Renal pelvis (tissue), 4 donors: ENCODE data around the gene IFFO2. TPM values are rescaled to one million over a fixed set of nuclear protein-coding genes. Genes with fewer than 3 reads are reported as not detected.

Experiments used
- DNase-seq: peaks from one replicate; pipeline ENCODE4 v3.0.0-alpha.2; 2013
- polyA plus RNA-seq, 3 donors: library from polyadenylated mRNA; unstranded; fragments of 120-200 nt; gene quantifications; one replicate each; pipeline ENCODE4 v1.2.1, GENCODE V29; 2013; ENCODE audit not compliant: insufficient read length in 3 of 3

The IFFO2 gene
- polyA plus RNA-seq, 3 donors = 27.9 to 31.4 (median 29.8) TPM

DNA sequence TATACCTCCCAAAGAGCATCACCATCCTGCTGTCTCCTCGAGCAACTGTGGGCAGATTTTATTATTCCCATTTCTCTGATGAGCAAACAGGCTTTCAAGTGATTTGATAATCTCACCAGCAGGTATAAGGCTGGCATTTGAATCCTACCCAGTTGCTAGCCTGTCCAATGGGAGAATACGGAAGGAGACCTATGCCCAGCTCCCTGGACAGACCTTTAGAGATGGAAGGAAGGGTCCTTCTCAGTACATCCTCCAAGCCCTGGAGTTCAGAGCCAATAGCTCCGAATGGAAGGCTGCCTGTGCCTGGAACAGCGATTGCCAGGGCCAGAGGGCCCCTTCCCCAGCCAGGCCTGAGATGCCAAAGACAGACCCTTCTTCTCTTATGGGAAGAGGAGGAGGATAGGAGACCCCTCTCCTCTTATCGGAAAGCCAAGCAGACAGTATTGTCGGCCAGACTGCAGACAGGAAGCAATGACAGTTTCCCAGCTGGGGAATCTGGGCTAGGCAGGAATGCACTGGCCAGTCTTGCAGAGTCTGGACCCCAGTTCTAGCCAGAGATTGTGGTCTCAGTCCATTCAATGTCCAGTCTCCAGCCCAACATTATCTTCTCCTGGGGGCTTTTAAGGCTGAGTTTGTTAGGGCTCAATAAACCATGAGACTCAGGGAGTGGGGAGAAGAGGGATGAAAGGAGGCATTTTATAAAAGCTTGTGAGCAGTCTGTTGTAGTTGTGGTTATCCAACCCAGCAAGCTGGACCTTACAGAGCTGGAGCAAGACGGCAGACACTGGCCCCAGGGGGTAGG lies 2.0 kb downstream of the IFFO2 start:
- no peak for DNase-seq

DNA sequence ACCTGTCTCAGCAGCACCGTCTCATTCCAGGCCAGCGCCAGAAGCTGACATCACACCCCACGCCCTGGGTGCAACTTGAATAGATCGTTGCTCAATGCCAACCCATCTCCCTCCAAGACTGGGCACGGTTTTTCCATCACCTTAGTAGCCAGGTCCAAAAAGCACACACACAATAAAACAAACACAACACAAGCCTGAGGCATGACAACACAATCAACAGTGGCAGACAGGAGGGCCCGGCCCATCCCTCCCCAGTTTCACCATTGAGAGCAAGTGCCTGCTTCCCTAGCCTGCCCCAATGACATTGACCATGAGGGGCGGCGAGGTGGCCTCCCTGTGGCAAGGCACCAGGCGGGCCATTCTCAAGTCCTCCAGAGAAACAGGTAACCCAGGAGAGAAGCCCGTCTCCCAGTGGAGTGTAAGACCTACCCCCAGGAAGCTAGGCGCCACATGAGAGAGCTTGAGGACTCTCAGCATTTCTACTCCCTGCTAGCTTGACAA lies 2.7 kb downstream of the IFFO2 start:
- no peak for DNase-seq

DNA sequence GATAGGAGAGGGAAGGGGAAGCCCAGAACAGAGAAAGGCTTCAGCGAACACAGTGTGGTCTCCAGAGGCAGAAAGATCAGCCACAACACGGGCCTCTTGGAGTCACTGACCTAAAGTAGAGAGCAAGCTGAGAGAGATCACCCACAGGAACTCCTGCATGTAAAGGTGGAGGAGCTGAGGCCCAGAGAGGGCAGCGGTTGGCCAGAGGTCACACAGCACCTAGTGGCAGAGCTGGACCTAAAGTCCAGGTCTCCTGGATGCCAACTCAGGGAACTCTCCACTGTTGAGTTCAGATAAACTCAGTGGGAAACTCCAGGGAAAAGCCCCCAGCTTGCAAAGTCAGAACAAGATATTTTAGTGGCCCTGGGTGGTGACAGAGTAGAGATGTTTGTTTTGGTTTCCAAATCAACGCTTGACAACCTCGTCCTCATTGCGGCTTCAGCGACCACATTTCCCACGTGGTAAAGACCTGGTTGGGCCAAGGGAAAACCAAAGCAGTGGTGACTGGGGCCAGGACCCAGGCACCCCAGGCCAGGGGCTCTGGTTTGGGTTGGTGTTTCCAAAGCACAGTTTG lies 4.6 kb downstream of the IFFO2 start:
- no peak for DNase-seq

DNA sequence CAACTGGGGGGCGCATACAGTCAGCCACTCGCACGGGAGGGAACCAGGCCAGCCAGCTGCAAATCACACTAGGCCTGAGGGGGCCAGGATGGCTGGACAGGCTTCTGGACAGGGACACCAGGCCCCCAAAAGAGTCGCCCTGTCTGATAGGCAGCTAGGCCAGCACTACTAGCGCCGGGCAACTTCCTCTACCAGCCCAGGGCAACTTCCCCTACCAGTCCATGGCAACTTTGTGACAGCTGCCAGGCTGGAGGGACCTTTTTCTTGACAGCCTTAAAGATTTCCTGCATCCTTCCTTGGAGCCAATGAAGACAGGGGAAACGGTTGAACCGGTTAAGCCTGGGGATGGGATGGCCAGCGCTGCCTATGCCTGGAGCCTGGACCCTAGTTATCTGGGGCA lies 5.1 kb downstream of the IFFO2 start:
- DNase-seq = no peak

DNA sequence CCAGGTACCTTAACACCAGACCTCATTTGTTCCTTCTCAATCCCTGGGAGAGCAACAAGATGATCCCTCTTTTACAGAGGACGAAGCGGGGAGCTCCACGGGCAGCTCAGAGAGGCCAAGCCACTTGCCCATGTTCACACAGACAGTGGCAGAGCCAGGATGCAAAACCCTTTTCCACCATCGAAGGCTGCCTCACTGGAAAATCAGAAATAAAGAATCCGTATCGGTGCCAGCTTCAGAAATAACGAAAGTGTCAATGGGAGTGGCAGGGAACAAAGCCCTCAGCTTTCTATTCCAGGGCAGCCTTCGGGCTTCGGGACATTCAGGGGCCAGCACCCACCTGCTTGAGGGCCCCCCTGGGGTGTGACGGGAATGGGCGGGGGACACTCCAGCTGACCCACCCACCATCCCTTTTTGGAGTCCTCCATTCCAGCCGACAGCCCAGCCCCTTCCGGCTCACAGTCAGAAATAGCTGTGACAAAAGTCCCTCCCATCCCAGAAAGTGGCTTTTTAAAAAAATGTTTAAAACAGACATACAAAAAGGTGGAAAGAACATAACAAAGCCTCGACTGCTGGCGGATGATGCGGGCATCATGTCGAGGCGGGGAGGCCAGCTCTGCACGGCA lies 6.0 kb downstream of the IFFO2 start:
- no peak for DNase-seq

DNA sequence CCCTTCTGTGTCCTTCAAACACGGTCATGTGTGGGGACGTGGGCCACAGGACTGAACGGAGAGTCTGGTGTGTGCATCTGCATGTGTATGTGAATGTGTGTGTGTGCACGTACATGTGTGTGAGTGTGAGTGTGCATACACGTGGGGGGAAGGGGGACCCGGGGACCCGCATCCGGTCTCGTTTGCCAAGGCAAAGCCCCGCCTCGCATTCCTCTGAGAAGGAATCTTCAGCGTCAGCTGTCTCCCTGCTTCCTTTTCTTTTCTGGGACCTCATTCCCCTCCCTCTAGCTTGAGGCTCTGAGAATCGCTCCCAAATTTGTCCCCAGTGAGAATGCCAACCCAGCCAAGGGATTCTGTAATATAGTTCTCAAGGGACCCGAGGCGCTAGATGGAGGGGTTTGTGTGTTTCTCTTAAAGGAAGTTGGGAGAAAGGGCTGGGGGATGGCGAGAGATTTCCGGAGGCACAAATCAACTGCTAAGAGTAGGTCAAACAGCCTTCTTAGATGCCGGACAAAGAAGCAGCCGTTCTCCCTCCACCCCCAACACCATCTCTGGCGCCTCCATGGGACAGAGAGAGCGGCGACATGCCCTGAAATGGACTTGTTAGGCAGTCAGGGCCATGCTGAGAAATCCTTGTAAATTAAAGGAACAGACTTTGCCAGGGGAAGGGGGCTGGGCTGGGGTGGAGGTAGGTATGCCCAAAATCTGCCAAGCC lies 6.6 kb downstream of the IFFO2 start:
- peak; percentile 74 for DNase-seq

DNA sequence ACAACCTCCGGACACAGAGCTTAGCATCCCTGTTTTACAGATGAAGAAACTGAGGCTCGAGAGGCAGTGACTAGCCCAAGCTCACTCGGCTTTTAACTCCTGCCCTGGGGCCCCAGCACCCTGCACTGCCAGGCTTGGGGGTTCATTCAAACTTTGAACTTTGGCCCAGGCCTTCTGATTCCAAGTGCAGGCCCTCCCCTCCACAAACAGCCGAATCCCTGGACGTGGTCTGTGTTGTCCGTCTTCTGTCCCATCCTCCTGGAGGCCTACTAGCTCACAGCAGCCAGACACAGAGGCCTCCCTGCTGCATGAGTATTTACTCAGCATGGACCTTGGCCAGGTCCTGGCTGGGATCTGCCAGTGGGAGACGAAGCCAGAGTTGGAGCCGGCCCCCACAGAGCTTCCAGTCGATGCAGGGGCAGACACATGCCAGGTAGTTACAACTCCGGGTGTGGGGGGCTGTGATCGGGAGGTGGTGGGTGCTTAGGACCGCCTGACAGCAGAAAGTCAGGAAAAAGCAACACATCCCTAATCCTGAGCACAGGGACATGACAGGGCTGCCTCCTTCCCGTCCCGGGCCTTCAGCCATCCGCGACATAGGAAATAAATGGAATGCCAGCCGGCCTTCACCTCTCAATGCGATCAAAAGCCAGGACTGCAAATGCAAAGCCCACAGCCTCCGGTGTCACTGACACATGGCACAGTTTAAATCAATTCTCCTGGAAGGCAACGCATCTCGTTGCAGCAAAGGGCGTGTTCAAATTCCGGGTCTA lies 7.4 kb downstream of the IFFO2 start:
- no peak for DNase-seq

DNA sequence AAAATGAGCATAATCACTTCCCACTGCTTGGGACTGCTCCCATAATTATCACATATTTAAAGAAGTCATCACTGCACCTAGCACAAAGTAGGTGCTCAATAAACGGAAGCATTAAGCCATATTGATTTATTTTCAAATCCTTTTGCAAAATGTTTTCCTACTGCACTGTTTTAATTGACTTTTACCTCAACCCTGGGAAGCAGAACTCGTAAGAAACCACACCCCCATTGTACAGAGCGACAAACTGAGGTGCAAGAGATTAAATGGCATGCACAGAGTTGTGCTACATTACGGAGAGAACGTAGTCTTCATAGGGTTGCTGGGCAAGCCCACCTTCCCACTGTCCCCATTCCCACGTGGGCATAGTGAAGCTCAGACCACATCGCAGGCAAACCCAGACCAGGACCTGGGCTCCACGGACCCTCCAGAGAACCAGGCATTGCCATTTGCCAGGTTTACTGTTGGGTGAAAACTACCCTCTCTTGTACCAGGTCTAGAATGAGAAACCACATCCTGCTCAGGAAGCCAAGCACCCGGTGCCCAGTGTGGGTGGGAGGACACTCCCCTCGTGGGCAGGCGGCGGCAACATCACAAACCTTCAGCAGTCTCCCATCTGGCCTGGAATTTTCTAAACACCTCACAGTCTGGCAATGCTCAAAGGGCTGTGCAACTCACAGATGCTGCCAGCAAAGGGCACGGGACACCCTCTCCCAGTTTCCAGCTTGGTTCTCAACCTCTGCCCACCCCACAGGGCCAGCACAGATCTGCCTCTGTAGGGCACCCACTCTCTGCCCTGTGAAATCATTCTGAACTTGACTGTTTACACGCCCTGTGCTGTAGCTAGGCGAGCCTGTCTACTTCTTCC lies 8.2 kb downstream of the IFFO2 start:
- no peak for DNase-seq

DNA sequence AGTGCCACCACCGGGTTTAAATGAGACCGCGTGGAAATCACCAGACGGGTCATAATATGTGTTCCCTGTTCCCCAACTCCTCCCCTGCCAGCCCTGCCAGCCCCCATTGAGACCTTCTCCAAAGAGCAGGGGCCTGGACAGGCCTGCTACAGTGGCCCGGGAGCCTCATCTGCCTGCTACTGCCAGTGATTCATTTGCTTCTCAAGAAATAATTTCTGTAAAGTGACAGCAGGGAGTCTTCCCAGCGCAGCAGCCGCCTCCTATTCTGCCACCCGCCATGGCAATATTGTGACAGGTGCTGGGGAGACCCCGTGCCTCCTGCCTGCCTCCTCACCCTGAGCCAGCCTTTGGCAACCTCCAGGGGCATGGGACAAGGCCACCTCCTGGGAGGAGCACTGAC lies 8.9 kb downstream of the IFFO2 start:
- no peak for DNase-seq

DNA sequence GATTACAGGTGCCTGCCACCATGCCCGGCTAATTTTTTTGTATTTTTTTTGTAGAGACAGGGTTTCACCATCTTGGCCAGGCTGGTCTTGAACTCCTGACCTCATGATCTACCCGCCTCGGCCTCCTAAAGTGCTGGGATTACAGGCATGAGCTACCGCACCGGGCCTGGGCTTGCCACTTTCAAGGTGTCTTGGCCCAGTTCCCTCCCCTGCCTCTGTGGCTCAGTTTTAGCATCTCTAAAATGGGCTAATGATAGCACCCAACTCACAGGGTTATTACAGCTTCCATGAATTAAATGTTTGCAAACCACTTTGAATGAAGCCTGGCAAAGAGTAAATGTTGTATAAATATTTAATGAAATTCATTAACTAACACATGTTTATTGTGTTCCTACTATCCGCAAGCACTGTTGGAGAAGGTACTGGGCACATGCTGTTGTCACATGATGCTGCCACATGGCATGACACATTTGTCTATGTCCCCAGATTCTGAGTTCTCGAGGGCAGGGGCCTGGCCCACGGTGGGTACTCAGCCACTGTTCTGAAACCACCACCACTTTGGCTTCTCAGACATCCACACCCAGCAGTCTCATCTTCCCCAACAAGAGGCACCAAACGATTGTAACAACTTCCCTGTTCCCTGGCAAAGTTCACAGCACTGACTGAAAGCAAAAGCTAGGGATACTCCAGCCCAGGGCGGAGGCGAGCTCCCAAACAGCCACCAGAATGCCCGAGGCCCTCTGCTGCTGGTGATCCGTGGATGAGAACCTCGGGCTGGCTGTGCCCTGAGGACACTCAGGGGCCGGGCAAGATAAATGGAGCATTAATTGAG lies 9.7 kb downstream of the IFFO2 start:
- DNase-seq = no peak

DNA sequence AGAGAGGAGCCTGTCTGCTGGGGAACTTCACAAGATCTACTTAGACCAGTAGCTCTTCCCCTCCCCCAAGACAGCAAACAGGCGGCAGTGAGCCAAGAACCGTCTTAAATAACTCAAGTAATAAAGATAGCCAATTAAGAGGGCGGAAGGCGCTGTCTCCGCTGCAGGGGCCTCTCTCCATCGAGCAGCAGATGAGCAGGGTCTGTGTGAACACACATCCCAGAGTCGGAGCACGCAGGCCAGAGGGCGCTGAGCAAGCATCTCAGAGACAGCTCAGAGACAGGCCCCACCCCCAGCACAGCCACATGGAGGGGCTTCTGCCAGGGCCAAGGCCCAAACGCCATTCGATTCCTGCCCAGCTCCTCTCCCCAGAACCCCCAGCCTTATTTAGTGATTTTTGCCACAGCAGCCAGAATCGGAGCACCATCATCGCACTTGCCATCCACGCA lies 11.1 kb downstream of the IFFO2 start:
- peak; percentile 93 for DNase-seq

DNA sequence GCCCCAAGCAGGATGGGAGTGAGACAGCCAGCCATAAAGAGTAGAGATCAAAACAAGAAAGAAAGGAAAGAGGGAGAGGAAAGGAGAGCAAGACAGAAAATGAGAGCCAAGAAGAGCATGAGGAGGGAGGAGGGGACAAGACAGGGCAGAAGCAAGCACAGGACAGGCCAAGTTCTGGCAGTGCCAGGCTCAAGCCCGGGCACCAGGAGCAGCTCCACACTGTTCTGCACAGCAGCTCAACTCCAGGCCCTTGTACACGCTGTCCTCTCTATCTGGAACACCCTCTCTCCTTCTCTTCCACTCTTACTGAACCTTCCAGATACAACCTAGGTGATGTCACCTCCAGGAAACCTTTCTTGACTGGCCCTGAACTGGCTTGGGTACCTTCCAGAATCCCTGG lies 11.7 kb downstream of the IFFO2 start:
- no peak for DNase-seq

DNA sequence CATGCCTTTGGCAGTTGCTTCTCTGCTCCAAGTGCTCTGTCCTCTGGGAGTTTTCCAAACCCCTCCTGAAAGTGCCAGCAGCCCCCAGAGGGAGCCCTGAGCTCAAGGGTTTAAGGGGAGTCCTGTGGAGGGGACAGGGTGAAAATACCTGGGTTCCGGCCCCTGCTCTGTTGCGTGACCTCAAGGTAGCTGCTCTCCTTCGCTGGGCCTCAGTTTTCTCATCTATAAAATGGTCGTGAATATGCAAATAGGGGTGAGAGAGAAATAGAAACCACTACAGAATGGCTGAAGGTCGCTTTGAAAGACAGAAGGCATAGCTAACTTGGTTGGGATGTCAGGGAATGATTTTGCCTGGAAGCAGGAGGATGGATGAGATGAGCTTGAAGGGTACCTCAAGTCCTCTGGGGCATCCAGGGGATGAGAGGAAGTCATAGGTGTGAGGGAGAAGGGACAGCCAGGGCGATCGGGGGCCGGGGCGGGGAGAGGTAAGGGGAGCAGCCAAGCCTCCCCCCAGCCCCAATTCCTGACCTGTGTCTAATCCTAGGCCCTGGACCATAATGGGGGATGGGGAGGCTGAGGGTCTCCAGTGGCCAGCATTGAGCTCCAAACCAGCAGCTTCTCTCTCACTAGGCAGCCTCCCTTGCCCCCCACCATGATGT lies 12.4 kb downstream of the IFFO2 start:
- DNase-seq = no peak

DNA sequence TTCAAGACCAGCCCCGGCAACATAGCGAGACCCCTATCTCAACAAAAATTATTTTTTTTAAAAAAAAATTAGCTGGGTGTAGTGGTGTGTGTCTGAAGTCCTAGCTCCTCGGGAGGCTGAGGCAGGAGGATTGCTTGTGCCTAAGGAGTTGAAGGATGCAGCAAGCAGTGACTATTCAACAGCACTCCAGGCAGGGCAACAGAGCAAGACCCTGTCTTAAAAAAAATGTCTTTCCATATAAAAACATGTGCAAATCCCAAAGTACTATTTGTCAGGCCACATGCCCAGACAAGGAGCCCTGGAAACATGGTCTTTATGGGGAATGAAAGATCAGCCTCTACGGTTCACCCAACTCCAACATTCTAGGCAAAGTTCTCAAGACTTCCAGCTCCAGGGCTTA lies 13.3 kb downstream of the IFFO2 start:
- DNase-seq = no peak

DNA sequence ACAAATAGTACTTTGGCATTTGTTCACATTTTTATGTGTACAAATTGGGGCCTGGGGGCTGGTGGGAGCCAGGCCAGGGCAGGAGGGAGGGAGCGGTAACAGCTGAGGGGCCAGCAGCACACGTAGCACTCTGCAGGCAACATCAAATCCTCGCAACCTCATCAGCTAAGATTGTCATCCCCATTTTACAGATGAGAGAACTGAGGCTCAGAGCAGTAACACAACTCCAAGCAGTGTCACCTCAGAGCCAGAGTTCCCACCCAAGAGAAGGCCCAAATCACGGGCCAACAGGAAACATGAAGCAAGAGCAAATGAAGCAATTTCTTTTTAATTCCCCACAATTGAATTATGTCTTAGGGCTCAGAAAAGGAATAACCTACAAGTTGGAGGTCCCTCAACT lies 14.1 kb downstream of the IFFO2 start:
- no peak for DNase-seq

DNA sequence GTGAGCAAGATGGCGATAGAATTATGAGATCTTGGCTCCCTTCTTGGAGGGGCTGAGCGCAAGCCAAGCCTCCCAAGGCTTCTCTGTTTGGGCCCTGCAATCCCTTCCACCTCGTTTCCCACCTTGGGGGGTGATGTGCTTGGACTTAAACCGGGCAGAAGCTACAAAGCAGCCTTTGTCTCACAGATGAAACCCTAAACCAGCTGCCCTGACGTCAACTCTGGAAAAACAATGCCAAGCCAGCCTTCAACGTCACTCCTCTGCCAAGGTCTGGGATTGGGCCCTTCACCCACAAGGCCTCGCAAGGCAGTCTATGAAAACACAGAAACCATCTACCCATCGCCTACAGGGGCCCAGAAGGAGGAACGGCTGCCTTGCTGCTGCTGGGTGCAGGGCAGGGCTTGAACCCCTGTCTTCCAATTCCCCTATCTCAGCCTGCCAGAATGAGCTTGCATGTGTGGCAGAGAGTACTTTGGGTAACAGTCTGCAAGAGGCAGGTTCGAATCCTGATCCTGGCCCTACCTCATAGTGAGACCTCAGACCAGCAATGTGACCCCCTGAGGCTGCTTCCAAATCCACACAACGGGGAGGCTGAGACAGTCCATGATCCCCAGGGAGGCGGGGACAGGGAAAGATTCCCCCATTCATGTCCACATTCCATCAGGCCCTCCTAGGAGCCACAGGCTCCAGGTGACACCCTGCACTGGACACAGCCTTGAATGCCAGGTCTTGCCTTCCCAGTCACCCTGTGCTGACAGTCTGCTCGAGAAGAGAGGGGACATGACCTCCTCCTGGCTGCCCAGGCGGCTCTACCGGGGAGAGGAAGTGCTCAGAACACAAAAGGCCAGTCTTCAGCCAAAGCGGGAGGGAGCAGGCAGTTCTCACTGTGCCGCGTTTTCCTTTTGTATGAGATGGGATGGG lies 15.0 kb downstream of the IFFO2 start:
- DNase-seq = no peak

DNA sequence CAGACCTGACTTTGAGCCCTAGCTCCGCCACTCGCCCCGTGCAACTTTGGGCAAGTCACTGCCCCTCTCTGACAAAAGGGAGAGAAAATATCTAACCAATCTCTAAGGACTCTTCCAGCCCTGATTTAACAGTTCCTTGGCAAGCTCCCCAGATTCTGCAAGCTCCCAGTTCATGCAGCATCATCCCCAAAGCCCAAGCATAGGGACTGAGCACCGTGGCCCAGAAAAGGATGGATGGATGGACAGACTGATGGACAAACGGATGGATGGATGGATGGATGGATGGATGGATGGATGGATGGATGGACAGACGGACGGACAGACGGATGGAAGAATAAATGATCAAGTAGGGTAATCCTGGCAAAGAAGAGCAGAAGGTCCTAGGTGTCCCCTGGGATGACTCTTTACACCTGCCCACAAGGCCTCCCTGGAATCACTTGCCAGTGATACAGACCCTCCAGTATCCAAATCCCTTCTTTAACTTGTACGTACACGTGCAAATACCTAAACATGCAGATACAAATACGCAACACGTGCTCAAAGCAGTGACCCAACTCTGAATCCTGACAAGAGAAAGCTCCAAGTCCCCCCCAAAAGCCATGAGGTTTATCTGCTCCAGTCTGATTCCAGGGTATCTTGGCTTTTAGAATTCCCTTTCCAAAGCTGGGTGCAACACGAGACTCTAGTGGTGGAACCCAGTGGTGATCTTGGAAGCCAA lies 16.0 kb downstream of the IFFO2 start:
- DNase-seq = no peak
